HCT116 (cell line): ENCODE results near the gene SLC7A5.

Experiments used
- CTCF ChIP-seq, 3 experiments: fragments of 200-600 bp in 1 of 3; sonication (generic) in 1 of 3; IDR thresholded peaks in 2 of 3; conservative IDR thresholded peaks in 1 of 3; 2 replicates each; pipeline ENCODE4 v1.5.1; 2012 to 2017; ENCODE audit warnings: low read depth in 2 of 3, low read length in 2 of 3, antibody characterized with exemption in 1 of 3, borderline replicate concordance in 1 of 3, control low read depth in 1 of 3, mild to moderate bottlenecking in 1 of 3, mixed read lengths in 1 of 3, mixed run types in 1 of 3, moderate library complexity in 1 of 3; ENCODE audit not compliant: insufficient read depth in 1 of 3
- EZH2 ChIP-seq: fragments of 200-600 bp; sonication (generic); IDR thresholded peaks from 2 replicates; pipeline ENCODE4 v1.6.1; 2017; ENCODE audit warnings: antibody characterized with exemption, mixed run types
- EZH2phosphoT487 ChIP-seq: fragments of 200-600 bp; IDR thresholded peaks from 2 replicates; pipeline ENCODE4 v1.6.1; 2018; ENCODE audit warnings: antibody characterized with exemption, borderline replicate concordance
- FOSL1 ChIP-seq: IDR thresholded peaks from 2 replicates; pipeline ENCODE4 v1.6.1; 2012; ENCODE audit warnings: low read depth
- POLR2AphosphoS5 ChIP-seq: IDR thresholded peaks from 2 replicates; pipeline ENCODE4 v1.6.1; 2011; ENCODE audit warnings: mild to moderate bottlenecking, low read depth, low read length, moderate library complexity
- RAD21 ChIP-seq: IDR thresholded peaks from 2 replicates; pipeline ENCODE4 v1.6.1; 2012; ENCODE audit warnings: low read depth, mild to moderate bottlenecking
- ZNF274 ChIP-seq: fragments of 200-500 bp; sonication (Bioruptor generic); IDR thresholded peaks from 2 replicates; pipeline ENCODE4 v1.6.1; 2014; ENCODE audit warnings: mild to moderate bottlenecking, low read depth, low read length, inconsistent platforms

- TF ChIP-seq EZH2phosphoT487 (no peak), CTCF (IDR thresholded peaks at IDR 0.05 in 2 of 3, conservative IDR thresholded peaks at IDR 0.05 in 1 of 3; ENCODE audit: borderline replicate concordance in 1 of 3, insufficient read depth in 1 of 3, low read depth in 2 of 3, low read length in 2 of 3) (no peak), EZH2 (no peak), ZNF274 (no peak), RAD21 (no peak), POLR2AphosphoS5 (no peak), FOSL1 (no peak)
Measured at GRCh38 chr16:87790292-87791100, 78.8 kb downstream of the SLC7A5 start.
